Keratinocyte (primary cell): ENCODE results near the gene PTGR3. TPM values are rescaled to one million over a fixed set of nuclear protein-coding genes. Genes with fewer than 3 reads are reported as not detected.

ENCODE experiments used
- DNase-seq: peaks from one replicate; pipeline ENCODE4 v3.0.0-alpha.2; 2011; ENCODE audit warnings: low read depth, missing footprints, low spot score
- FAIRE-seq: peaks from 2 replicates; lab custom pipeline; 2011; peaks lifted over from hg19 to GRCh38; lab: Jason Lieb, UNC
- H2AFZ ChIP-seq: 2 replicates; pipeline ENCODE4 v1.6.0; 2012; ENCODE audit warnings: low read length, control low read depth, inconsistent platforms; ENCODE audit not compliant: control insufficient read depth
- H3K27ac ChIP-seq: 2 replicates; pipeline ENCODE4 v1.5.1; 2011; ENCODE audit warnings: low read length; ENCODE audit not compliant: control insufficient read depth, insufficient read depth
- H3K27me3 ChIP-seq: 3 replicates; pipeline ENCODE4 v1.6.0; 2011; ENCODE audit warnings: low read length; ENCODE audit not compliant: control insufficient read depth, insufficient read depth; ENCODE audit errors: extremely low read depth
- H3K36me3 ChIP-seq, 2 experiments: 2 replicates in 1 of 2; 3 replicates in 1 of 2; pipeline ENCODE4 v1.5.1; 2011; ENCODE audit warnings: low read length in 2 of 2, mild to moderate bottlenecking in 1 of 2; ENCODE audit not compliant: control insufficient read depth in 2 of 2, insufficient read depth in 2 of 2; ENCODE audit errors: extremely low read depth in 1 of 2
- H3K4me1 ChIP-seq: 3 replicates; pipeline ENCODE4 v1.5.1; 2011; ENCODE audit warnings: low read length; ENCODE audit not compliant: control insufficient read depth, insufficient read depth; ENCODE audit errors: extremely low read depth
- H3K4me2 ChIP-seq: 3 replicates; pipeline ENCODE4 v1.6.0; 2011; ENCODE audit warnings: low read depth, low read length; ENCODE audit not compliant: control insufficient read depth, insufficient read depth; ENCODE audit errors: extremely low read depth
- H3K4me3 ChIP-seq, 3 experiments: fragments of 200-600 bp in 1 of 3; sonication (generic) in 1 of 3; 2 replicates in 2 of 3; 3 replicates in 1 of 3; pipeline ENCODE4 v1.5.1; 2011 to 2016; ENCODE audit warnings: low read length in 3 of 3, mild to moderate bottlenecking in 3 of 3, control low read depth in 2 of 3, inconsistent platforms in 1 of 3, low read depth in 1 of 3, mixed read lengths in 1 of 3, mixed run types in 1 of 3, moderate library complexity in 1 of 3; ENCODE audit not compliant: control insufficient read depth in 2 of 3, insufficient read depth in 2 of 3; ENCODE audit errors: extremely low read depth in 1 of 3
- H3K79me2 ChIP-seq: 2 replicates; pipeline ENCODE4 v1.6.0; 2012; ENCODE audit warnings: low read length; ENCODE audit not compliant: control insufficient read depth, insufficient read depth
- H3K9ac ChIP-seq: 3 replicates; pipeline ENCODE4 v1.6.0; 2011; ENCODE audit warnings: low read length; ENCODE audit not compliant: control insufficient read depth, insufficient read depth; ENCODE audit errors: extremely low read depth
- H3K9me1 ChIP-seq: 3 replicates; pipeline ENCODE4 v1.6.0; 2011; ENCODE audit warnings: low read length; ENCODE audit not compliant: control insufficient read depth, insufficient read depth; ENCODE audit errors: extremely low read depth
- H3K9me3 ChIP-seq: 2 replicates; pipeline ENCODE4 v1.5.1; 2012; ENCODE audit warnings: low read depth, low read length; ENCODE audit not compliant: control insufficient read depth
- H4K20me1 ChIP-seq: 3 replicates; pipeline ENCODE4 v1.6.0; 2011; ENCODE audit warnings: low read length; ENCODE audit not compliant: control insufficient read depth, insufficient read depth; ENCODE audit errors: extremely low read depth
- CTCF ChIP-seq, 3 experiments: IDR thresholded peaks in 1 of 3; conservative IDR thresholded peaks in 1 of 3; optimal IDR thresholded peaks in 1 of 3; 2 replicates in 2 of 3; 3 replicates in 1 of 3; pipeline versions ENCODE3 to v1.5.1; 2011; ENCODE audit warnings: low read length in 3 of 3, mild to moderate bottlenecking in 3 of 3, moderate library complexity in 2 of 3, control low read depth in 1 of 3, inconsistent platforms in 1 of 3; ENCODE audit not compliant: insufficient read depth in 2 of 3; ENCODE audit errors: extremely low read depth in 1 of 3
- EZH2 ChIP-seq: IDR thresholded peaks from one replicate; pipeline ENCODE4 v1.6.1; 2012; ENCODE audit warnings: inconsistent platforms, mild to moderate bottlenecking, low read length, moderate library complexity
- dilution Hi-C: fragments of 300-500 bp; cut with MboI; formaldehyde crosslinking; loops from one replicate; pipeline ENCODE4 v1.7.0; 2020; ENCODE audit warnings: low sequenced_read_pairs; ENCODE audit not compliant: extremely low pct_ligation_motif_present
- polyA plus RNA-seq, 5 experiments: library from polyadenylated mRNA; depleted of rRNA in 3 of 5; stranded (reverse) in 3 of 5; stranded (forward) in 1 of 5; unstranded in 1 of 5; fragments of >200 nt; gene quantifications; 1 replicate in 1 of 5; 2 replicates in 3 of 5; 3 replicates in 1 of 5; pipeline versions ENCODE4 v1.2.1 to v1.2.3, GENCODE V29; 2011 to 2012; ENCODE audit warnings: missing spikeins in 2 of 5, low read depth in 1 of 5, low replicate concordance in 1 of 5

Gene PTGR3
- polyA plus RNA-seq, 1 donor (not counting 4 experiments of a cell fraction or from before 2014, with no cell fraction given), result 25.2 TPM

GRCh38 chr18:75250471-75250821 lies 41.5 kb upstream of the PTGR3 start:
- TF ChIP-seq CTCF (optimal IDR thresholded peaks at IDR 0.05 in 1 of 3, IDR thresholded peaks at IDR 0.05 in 1 of 3, conservative IDR thresholded peaks at IDR 0.05 in 1 of 3; ENCODE audit: extremely low read depth in 1 of 3, insufficient read depth in 2 of 3, low read length in 3 of 3) (no peak), EZH2 (no peak)
- no peaks in the 10 kb centered on the region for H4K20me1 ChIP-seq
- H3K4me2 ChIP-seq, result no peak overlapping the region
- H3K79me2 ChIP-seq, result peaks cover 13% of the 10 kb centered on the region
- no peak for DNase-seq
- no peaks in the 10 kb centered on the region for H3K36me3 ChIP-seq
- H3K9ac ChIP-seq, result no peak overlapping the region
- no peak overlapping the region for H2AFZ ChIP-seq
- H3K4me3 ChIP-seq, result no peak overlapping the region
- no peaks in the 10 kb centered on the region for H3K27me3 ChIP-seq
- no peaks in the 10 kb centered on the region for H3K9me3 ChIP-seq
- dilution Hi-C loops, result no loop called here
- FAIRE-seq, result no peak
- H3K9me1 ChIP-seq, result no peaks in the 10 kb centered on the region
- peaks cover 4% of the 10 kb centered on the region for H3K4me1 ChIP-seq
- no peak overlapping the region for H3K27ac ChIP-seq

GRCh38 chr18:75249672-75250470 lies 40.9 kb upstream of the PTGR3 start:
- DNase-seq (no peak), FAIRE-seq (no peak)

More at GRCh38 chr18:75249672-75250470, 40.9 kb upstream of the PTGR3 start:
- H3K9ac ChIP-seq, result no peak overlapping the region
- no peaks in the 10 kb centered on the region for H3K9me1 ChIP-seq
- dilution Hi-C loops, result no loop called here
- no peak overlapping the region for H3K4me3 ChIP-seq
- no peaks in the 10 kb centered on the region for H3K27me3 ChIP-seq
- no peaks in the 10 kb centered on the region for H4K20me1 ChIP-seq
- H3K4me1 ChIP-seq, result peaks cover 4% of the 10 kb centered on the region
- H3K4me2 ChIP-seq, result no peak overlapping the region
- H2AFZ ChIP-seq, result no peak overlapping the region
- no peaks in the 10 kb centered on the region for H3K9me3 ChIP-seq
- no peaks in the 10 kb centered on the region for H3K36me3 ChIP-seq
- H3K27ac ChIP-seq, result no peak overlapping the region
- TF ChIP-seq EZH2, result no peak
- no peak for TF ChIP-seq CTCF (optimal IDR thresholded peaks at IDR 0.05 in 1 of 3, IDR thresholded peaks at IDR 0.05 in 1 of 3, conservative IDR thresholded peaks at IDR 0.05 in 1 of 3; ENCODE audit: extremely low read depth in 1 of 3, insufficient read depth in 2 of 3, low read length in 3 of 3)
- peaks cover 12% of the 10 kb centered on the region for H3K79me2 ChIP-seq
